Kidney glomerular epithelial cell (primary cell): ENCODE results near the gene SCN9A.
"Not testable (repeated sequence)": the region's sequence is repeated elsewhere in the genome, so short reads cannot be mapped to it uniquely, and the experiment has no call there.

ENCODE experiments used
- DNase-seq: peaks from one replicate; lab custom pipeline; 2025; lab: John Stamatoyannopoulos, UW

Gene SCN9A

GRCh38 chr2:166242309-166242708, 133.4 kb downstream of the SCN9A start:
- DNase-seq: no peak

- DNase-seq: no peak
Observed at GRCh38 chr2:166240387-166241313, 135.1 kb downstream of the SCN9A start.

- peak; percentile 23 for DNase-seq
Observed at GRCh38 chr2:166239548-166239947, 136.2 kb downstream of the SCN9A start.

- no peak for DNase-seq
Observed at GRCh38 chr2:166238176-166238575, 137.6 kb downstream of the SCN9A start.

DNA sequence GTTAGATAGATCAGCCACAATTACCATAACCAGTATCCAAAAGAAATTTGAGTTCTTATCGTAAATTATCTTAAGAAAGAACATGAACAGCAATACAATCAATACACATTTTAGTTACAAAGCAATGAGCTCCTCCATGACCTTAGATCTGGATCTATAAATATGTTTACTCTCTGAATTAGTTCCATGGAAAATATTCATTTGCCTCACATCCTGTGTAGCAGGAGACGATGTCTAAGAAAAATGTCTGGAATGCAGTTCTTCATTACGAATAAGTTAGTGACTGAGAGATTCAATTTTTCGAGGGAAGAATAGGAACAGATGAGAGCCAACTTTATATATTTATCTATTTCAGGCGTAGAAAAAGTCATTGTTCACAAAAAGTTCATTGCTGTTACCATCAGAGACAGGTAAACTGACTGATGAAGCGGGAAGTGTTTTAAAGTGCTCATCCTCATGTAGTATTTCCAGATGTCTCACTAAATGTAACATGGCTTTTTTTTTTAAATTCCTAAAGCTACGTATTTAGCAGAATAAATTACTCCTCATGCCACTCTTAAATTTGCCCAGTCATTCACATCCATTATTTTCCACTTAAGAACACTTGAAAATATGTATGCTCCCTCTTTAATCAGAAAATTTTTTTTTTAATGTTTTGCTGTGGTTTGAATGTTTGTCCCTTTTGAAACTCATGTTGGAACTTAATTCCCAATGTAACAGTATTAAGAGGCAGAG, 141.5 kb downstream of the SCN9A start:
- peak; percentile 27 for DNase-seq

GRCh38 chr2:166233244-166233643, 142.5 kb downstream of the SCN9A start:
- DNase-seq: no peak

- DNase-seq: no peak
Observed at GRCh38 chr2:166230724-166231070, 145.0 kb downstream of the SCN9A start.

GRCh38 chr2:166230024-166230723, 145.6 kb downstream of the SCN9A start:
- DNase-seq: peak; percentile 60

DNA sequence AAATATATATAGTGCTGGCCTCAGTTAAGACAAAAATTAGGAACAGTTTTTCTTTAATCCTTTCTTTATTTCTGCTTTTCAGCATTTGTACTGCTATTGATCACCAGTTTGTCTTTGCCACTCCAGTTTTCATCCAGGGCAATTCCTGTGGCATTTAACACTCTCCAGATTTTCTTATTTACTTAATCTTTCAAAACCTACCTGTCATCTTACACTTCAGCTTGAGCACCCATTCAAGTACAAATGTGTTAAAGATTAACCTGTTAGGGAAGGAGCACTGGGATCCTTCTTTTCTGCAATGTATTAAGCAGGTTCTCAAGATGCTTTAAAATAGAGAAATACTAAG, 146.1 kb downstream of the SCN9A start:
- DNase-seq: peak; percentile 60

- DNase-seq: no peak
Observed at GRCh38 chr2:166224197-166224596, 151.5 kb downstream of the SCN9A start.

GRCh38 chr2:166223298-166223697, 152.4 kb downstream of the SCN9A start:
- no peak for DNase-seq

DNA sequence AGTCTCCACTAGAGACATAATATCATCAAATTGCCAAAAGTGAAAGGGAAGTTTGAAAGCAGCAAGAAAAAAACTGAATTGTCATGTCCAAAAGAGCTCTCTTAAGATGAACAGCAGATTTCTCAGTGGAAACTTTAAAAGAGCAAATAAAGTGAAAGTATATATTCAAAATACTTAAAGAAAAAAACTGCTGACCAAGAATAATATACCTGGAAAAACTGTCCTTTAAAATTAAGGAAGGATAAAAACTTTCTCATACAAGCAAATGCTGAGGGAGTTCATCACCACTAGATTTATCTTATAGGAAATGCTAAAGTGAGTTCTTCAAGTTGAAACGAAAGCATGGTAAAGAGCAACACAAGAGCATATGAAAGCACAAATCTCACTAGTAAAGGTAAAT, 164.7 kb downstream of the SCN9A start:
- no peak for DNase-seq

- DNase-seq: not testable (repeated sequence)
Observed at GRCh38 chr2:166209944-166210343, 165.8 kb downstream of the SCN9A start.

- not testable (repeated sequence) for DNase-seq
Observed at GRCh38 chr2:166209367-166209766, 166.4 kb downstream of the SCN9A start.

DNA sequence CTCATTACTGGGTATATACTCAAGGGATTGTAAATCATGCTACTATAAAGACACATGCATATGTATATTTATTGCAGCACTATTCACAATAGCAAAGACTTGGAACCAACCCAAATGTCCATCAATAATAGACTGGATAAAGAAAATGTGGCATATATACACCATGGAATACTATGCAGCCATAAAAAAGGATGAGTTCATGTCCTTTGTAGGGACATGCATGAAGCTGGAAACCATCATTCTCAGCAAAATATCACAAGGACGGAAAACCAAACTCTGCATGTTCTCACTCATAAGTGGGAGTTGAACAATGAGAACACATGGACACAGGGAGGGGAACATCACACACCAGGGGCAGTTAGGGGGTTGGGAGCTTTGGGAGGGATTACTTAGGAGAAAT, 169.6 kb downstream of the SCN9A start:
- not testable (repeated sequence) for DNase-seq

- no peak for DNase-seq
Observed at GRCh38 chr2:166202778-166203177, 173.0 kb downstream of the SCN9A start.

- DNase-seq: no peak
Observed at GRCh38 chr2:166197446-166197845, 178.3 kb downstream of the SCN9A start.

GRCh38 chr2:166193407-166193806, 182.3 kb downstream of the SCN9A start:
- DNase-seq: no peak

- DNase-seq: no peak
Observed at GRCh38 chr2:166188084-166188483, 187.7 kb downstream of the SCN9A start.

DNA sequence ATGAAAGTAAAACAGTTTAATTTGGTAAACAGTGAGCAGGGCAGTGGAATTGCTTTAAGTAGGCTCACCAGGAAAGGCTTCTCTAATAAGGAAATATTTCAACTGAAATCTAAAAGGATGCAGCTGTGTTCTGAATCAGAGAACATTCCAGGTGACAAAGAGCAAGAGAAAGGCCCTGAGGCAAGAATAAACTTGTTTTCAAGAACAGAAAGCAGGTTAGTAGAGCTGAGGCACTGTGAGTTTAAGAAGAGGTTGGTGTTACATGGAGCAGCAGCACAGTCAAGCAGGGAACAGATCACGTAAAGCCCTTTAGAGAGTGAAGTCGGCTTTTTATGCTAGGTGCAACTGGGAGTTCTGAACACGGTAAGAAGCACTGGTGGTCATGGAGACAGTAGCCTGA, 191.0 kb downstream of the SCN9A start:
- DNase-seq: no peak

DNA sequence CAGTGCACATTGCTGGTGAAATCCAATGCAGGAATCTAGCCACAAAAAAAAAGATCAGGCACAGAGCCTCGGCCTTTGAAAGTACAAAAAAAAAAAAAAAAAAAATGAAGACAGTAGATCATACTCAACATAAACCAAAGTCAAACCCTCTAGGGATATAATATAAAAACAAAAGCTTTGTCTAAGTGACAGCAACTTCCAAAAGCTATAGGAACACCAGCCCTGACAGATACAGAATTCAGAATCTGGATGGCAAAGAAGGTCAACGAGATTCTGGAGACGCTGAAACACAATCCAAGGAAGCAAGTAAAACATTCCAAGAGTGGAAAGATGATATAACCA, 194.0 kb downstream of the SCN9A start:
- no peak for DNase-seq

DNA sequence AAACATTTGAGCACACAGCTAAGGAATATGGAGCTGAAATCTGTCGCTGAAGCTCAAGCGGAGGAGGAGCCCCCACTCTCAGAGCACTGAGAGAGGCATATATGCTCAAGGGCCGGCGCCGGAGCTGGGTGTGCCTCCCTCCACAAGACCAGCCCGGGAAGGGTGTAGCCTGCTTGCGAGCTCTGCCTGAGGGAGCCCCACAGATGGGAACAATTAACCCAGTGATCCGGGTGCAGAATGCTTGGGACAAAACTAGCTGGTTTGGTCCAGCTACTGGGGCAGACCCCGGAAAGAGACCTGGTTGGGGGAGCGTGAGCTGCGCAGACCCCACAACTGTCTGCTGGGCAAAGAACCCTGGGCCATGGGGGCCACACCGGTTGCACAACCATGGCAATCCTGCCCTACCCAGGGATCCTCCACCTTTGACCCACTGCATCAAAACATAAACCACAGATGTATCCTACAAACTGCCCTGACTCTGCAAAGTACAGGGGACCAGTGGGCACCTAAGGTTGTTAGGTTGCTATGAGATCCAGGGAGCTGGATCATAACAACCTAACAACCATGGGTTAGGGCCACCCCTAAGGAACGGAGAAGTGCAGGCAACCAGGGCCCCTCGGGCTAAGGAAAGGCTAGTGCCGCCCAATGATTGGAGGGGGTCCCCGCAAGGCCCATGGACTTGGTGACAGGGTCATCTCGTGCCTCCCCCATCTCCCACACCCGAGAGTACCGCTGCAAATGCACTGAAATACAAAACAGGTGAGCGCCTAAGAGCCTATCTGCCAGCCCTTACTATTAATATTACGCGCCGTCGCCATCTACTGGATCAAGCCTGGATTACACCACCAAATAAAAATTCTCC, 194.6 kb downstream of the SCN9A start:
- peak; percentile 51 for DNase-seq
